HepG2 (cell line): ENCODE results near the gene THSD1. TPM values are rescaled to one million over a fixed set of nuclear protein-coding genes. Genes with fewer than 3 reads are reported as not detected.

Experiments
- ADNP ChIP-seq: sonication (generic); formaldehyde crosslinking; IDR thresholded peaks from 2 replicates; pipeline ENCODE4 v1.4.0; 2020; ENCODE audit warnings: missing genetic modification reagents
- AKNA ChIP-seq: sonication (generic); formaldehyde crosslinking; IDR thresholded peaks from 2 replicates; pipeline ENCODE4 v1.4.0; 2020; ENCODE audit warnings: missing genetic modification reagents, borderline replicate concordance
- CBX2 ChIP-seq, 2 experiments: fragments of 200-600 bp in 1 of 2; sonication (generic); formaldehyde crosslinking in 1 of 2; IDR thresholded peaks; 2 replicates each; pipeline versions ENCODE4 v1.7.0 to v1.8.1; 2018 to 2022; ENCODE audit warnings: low read depth in 2 of 2, low read length in 1 of 2, mild to moderate bottlenecking in 1 of 2, missing genetic modification reagents in 1 of 2
- DRAP1 ChIP-seq: IDR thresholded peaks from 2 replicates; pipeline ENCODE4 v1.6.1; 2016; ENCODE audit warnings: missing genetic modification reagents, missing compliant biosample characterization
- MEIS2 ChIP-seq: sonication (generic); formaldehyde crosslinking; IDR thresholded peaks from 2 replicates; pipeline ENCODE4 v1.9.0; 2021; ENCODE audit warnings: mild to moderate bottlenecking, missing genetic modification reagents
- NAIF1 ChIP-seq: sonication (generic); formaldehyde crosslinking; IDR thresholded peaks from 2 replicates; pipeline ENCODE4 v1.5.0; 2020; ENCODE audit warnings: mild to moderate bottlenecking, missing genetic modification reagents, borderline replicate concordance
- POLR2AphosphoS2 ChIP-seq: IDR thresholded peaks from 2 replicates; pipeline ENCODE4 v1.6.1; 2011; ENCODE audit warnings: low read depth, low read length, improper control_type of control experiment
- POLR2AphosphoS5 ChIP-seq: IDR thresholded peaks from 2 replicates; pipeline ENCODE4 v1.6.1; 2012; ENCODE audit warnings: low read depth, low read length
- SATB2 ChIP-seq: sonication (generic); formaldehyde crosslinking; IDR thresholded peaks from 2 replicates; pipeline ENCODE4 v1.5.0; 2020; ENCODE audit warnings: missing genetic modification reagents
- TCF7 ChIP-seq: sonication (generic); IDR thresholded peaks from 2 replicates; pipeline ENCODE4 v1.6.1; 2016; ENCODE audit warnings: antibody characterized with exemption, low read depth
- THAP11 ChIP-seq: IDR thresholded peaks from 2 replicates; pipeline ENCODE4 v1.6.1; 2016; ENCODE audit warnings: missing biosample characterization, missing genetic modification reagents
- THAP7 ChIP-seq: sonication (generic); formaldehyde crosslinking; IDR thresholded peaks from 2 replicates; pipeline ENCODE4 v1.8.1; 2023; ENCODE audit warnings: mild to moderate bottlenecking, missing genetic modification reagents
- ZBTB14 ChIP-seq: sonication (generic); formaldehyde crosslinking; IDR thresholded peaks from 2 replicates; pipeline ENCODE4 v1.4.0; 2020; ENCODE audit warnings: missing genetic modification reagents
- ZNF280B ChIP-seq: sonication (generic); formaldehyde crosslinking; IDR thresholded peaks from 2 replicates; pipeline ENCODE4 v1.5.0; 2020; ENCODE audit warnings: missing genetic modification reagents, mild to moderate bottlenecking, borderline replicate concordance
- ZNF296 ChIP-seq: sonication (generic); formaldehyde crosslinking; conservative IDR thresholded peaks from 2 replicates; pipeline ENCODE4 v1.5.0; 2020; ENCODE audit warnings: mild to moderate bottlenecking, missing genetic modification reagents
- ZNF562 ChIP-seq: sonication (generic); formaldehyde crosslinking; IDR thresholded peaks from 2 replicates; pipeline ENCODE4 v1.8.0; 2022; ENCODE audit warnings: missing genetic modification reagents, borderline replicate concordance
- ZUFSP ChIP-seq: sonication (generic); formaldehyde crosslinking; IDR thresholded peaks from 2 replicates; pipeline ENCODE4 v1.9.0; 2021; ENCODE audit warnings: missing genetic modification reagents, mild to moderate bottlenecking, borderline replicate concordance
- polyA plus RNA-seq, 8 experiments: library from polyadenylated mRNA; depleted of rRNA in 3 of 8; stranded (reverse) in 7 of 8; unstranded in 1 of 8; fragments of >200 nt; fragmentation: Illumina TruSeq in 4 of 8; extraction: Trizol in 4 of 8; gene quantifications; 2 replicates each; pipeline versions ENCODE4 v1.2.1 to v1.2.3, GENCODE V29; 2011 to 2016; ENCODE audit warnings: low read depth in 4 of 8, missing spikeins in 1 of 8, mixed read lengths in 1 of 8; ENCODE audit not compliant: insufficient read depth in 1 of 8
- total RNA-seq, 5 experiments: library from RNA; depleted of rRNA; stranded (reverse); fragments of >200 nt; fragmentation: Illumina TruSeq; extraction: Trizol; gene quantifications; 2 replicates each; pipeline ENCODE4 v1.2.3, GENCODE V29; 2016; ENCODE audit warnings: low read depth in 1 of 5

Gene THSD1
- total and polyA plus RNA-seq, 2 of the 13 experiments (the other 11 are each of a cell fraction or from before 2014, with no cell fraction given), result 0.11 to 0.15 TPM

- no peak for TF ChIP-seq ZNF296 (CRISPR knock-in tag)
- no peak for TF ChIP-seq ZBTB14 (CRISPR knock-in tag)
- TF ChIP-seq ZNF280B, result 0 out of 2 replicates have a peak, but pooled peaks have one; percentile 62
- TF ChIP-seq SATB2 (CRISPR knock-in tag), result no peak
- no peak for TF ChIP-seq NAIF1 (CRISPR knock-in tag)
- no peak for TF ChIP-seq THAP7 (CRISPR knock-in tag)
- no peak for TF ChIP-seq POLR2AphosphoS2
- no peak for TF ChIP-seq TCF7
- TF ChIP-seq POLR2AphosphoS5, result peak; percentile 90
- no peak for TF ChIP-seq ZUFSP (CRISPR knock-in tag)
- TF ChIP-seq CBX2 (IDR thresholded peaks at IDR 0.05; ENCODE audit: low read depth, low read length), result no peak
- TF ChIP-seq CBX2 (CRISPR knock-in tag; IDR thresholded peaks at IDR 0.05; ENCODE audit: low read depth), result no peak
- 0 out of 2 replicates have a peak, but pooled peaks have one; percentile 57 for TF ChIP-seq ZNF562
- no peak for TF ChIP-seq DRAP1
- TF ChIP-seq AKNA, result no peak
- 0 out of 2 replicates have a peak, but pooled peaks have one; percentile 23 for TF ChIP-seq THAP11
- no peak for TF ChIP-seq ADNP
- no peak; the same call in 1 of the 2 replicates for TF ChIP-seq MEIS2 (CRISPR knock-in tag)
Measured at GRCh38 chr13:52454820-52455676, 49.1 kb upstream of the THSD1 start, which contains the start of gene CKAP2 (continued).
